ENCODE data around the gene COX6B1. TPM values are rescaled to one million over a fixed set of nuclear protein-coding genes. Genes with fewer than 3 reads are reported as not detected.

Gene COX6B1
- total RNA-seq, 6 experiments from 2014 or later = 375 to 463 (median 413) TPM

DNA sequence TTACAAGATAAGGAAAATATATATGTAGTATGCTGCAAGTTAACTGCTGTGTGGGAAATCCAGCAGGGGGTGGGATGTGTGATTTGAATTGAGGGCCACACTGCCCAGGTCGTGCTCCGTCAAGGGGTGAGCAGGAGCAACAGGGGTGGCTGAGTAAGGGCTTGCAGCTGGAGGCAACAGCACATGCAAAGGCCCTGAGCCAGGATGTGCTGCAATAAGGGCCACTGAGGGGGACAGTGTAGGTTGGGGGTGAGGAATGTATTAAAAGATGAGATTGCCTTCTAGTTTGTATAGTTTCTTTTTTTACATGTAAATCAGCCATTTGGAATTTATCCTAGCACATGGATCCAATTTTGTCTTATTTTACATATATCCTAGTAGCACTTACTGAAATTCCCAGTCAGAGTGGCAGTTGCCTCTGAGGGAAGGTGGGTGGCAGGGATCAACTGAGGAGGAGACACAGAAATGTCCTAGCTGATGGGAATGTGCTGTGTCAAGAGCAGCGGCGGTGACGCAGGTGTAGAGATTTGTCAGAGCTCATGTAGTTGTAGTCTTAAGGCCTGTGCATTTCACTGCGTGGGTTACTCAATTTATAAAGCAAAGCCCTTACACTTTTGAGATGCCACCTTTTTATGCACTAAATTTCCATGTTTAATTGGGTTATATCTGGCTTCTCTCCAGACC is 24.7 kb upstream of the COX6B1 start:
- TF ChIP-seq, protein P1, sequence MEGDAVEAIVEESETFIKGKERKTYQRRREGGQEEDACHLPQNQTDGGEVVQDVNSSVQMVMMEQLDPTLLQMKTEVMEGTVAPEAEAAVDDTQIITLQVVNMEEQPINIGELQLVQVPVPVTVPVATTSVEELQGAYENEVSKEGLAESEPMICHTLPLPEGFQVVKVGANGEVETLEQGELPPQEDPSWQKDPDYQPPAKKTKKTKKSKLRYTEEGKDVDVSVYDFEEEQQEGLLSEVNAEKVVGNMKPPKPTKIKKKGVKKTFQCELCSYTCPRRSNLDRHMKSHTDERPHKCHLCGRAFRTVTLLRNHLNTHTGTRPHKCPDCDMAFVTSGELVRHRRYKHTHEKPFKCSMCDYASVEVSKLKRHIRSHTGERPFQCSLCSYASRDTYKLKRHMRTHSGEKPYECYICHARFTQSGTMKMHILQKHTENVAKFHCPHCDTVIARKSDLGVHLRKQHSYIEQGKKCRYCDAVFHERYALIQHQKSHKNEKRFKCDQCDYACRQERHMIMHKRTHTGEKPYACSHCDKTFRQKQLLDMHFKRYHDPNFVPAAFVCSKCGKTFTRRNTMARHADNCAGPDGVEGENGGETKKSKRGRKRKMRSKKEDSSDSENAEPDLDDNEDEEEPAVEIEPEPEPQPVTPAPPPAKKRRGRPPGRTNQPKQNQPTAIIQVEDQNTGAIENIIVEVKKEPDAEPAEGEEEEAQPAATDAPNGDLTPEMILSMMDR (IDR thresholded peaks at IDR 0.05) = no peak
- H3K36me3 Mint-ChIP-seq (ENCODE audit: low read depth) = 0 out of 2 replicates have a peak, but pooled peaks cover under 1% of the 10 kb centered on the region
- H3K27ac Mint-ChIP-seq = no peak overlapping the region
- DNase-seq = no peak
- H3K4me3 Mint-ChIP-seq = no peak overlapping the region
- no peaks in the 10 kb centered on the region for H3K27me3 Mint-ChIP-seq (ENCODE audit: insufficient read depth)
- H3K4me1 Mint-ChIP-seq (ENCODE audit: low read depth) = peaks cover 5% of the 10 kb centered on the region
- H3K9me3 Mint-ChIP-seq = no peaks in the 10 kb centered on the region

DNA sequence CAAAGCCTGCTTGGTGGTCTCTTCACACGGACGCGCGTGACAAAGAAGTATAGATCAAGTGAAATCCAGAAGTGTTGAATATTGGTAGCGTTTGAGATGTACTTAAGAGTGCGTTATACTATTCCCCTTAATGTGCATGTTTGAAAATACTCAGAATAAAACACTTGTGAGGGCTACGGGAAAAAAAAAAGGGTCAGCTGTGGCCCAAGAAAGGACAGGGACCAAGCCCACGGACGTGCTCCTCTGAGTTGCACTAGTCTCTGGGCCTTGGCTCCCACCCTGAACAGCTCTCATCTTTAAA is 19.9 kb upstream of the COX6B1 start:
- Mint-ChIP-seq H3K27me3 (ENCODE audit: insufficient read depth) (peaks cover 6% of the 10 kb centered on the region; the same call in 1 of the 2 replicates), H3K4me1 (ENCODE audit: low read depth) (peaks cover 12% of the 10 kb centered on the region), H3K9me3 (no peaks in the 10 kb centered on the region), H3K4me3 (peak overlapping the region; percentile 99), H3K36me3 (ENCODE audit: low read depth) (peaks cover 33% of the 10 kb centered on the region), H3K27ac (peak overlapping the region; percentile 99)
- TF ChIP-seq, protein P1 (IDR thresholded peaks at IDR 0.05) = no peak
- DNase-seq = no peak

DNA sequence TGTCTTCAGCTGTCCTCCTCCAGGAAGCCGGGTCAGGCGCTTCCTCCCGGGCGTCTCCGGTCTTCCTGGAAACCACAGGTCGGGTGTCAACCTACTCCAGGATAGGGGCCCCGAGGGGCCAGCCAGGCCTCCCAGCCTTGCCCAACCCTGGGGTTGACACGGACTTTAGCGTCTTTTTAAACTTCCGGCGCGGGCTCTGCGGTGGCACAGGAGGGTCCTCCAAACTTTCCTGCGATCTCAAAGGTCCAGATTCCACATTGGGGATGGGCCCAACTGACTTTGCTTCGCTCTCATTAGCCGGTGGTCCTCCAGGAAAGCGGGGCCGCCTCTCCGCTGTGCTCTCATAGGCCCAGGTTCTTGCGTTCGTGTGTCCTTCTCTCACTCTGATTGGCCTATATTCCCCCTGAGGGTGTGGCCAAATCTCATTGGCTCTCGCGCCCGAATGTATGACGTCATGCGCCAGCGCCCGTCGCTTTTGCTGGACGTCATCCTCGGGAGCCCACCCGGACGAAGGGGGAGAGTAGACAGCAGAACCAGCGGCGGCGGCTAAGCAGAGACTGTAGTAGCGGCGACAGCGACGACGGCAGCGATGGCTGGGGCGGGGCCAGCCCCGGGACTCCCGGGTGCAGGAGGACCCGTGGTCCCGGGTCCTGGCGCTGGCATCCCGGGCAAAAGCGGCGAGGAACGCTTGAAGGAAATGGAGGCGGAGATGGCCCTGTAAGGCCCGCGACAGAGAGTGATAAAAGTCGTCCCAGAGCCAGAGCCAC is 19.4 kb upstream of the COX6B1 start, which contains the start of gene RBM42:
RBM42 (plus strand) TSS at position 472 of the 767 bp plus-strand sequence; CDS start at position 590, 118 bp downstream.
- peaks cover 6% of the 10 kb centered on the region; the same call in 1 of the 2 replicates for H3K27me3 Mint-ChIP-seq (ENCODE audit: insufficient read depth)
- H3K36me3 Mint-ChIP-seq (ENCODE audit: low read depth) = peaks cover 35% of the 10 kb centered on the region
- H3K27ac Mint-ChIP-seq = peak within 1 kb of the TSS; percentile 99
- TF ChIP-seq, protein P1 (IDR thresholded peaks at IDR 0.05) = no peak
- H3K4me3 Mint-ChIP-seq = peak within 1 kb of the TSS; percentile 99
- peak; percentile 99 for DNase-seq
- H3K4me1 Mint-ChIP-seq (ENCODE audit: low read depth) = peaks cover 12% of the 10 kb centered on the region
- no peaks in the 10 kb centered on the region for H3K9me3 Mint-ChIP-seq

DNA sequence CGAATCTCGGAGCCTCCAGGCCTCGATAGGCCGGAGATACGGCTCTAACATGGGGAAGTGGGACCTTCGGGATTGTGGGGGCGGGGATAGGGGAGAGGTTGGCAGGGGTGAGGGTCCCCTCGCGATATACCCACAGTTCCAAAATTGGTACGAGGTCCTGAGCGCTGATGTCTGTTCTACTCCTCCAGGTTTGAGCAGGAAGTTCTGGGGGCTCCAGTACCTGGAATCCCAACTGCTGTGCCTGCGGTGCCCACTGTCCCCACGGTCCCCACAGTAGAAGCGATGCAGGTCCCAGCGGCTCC is 18.8 kb upstream of the COX6B1 start:
- Mint-ChIP-seq H3K9me3 (no peaks in the 10 kb centered on the region), H3K36me3 (ENCODE audit: low read depth) (peaks cover 35% of the 10 kb centered on the region), H3K4me1 (ENCODE audit: low read depth) (peaks cover 12% of the 10 kb centered on the region), H3K4me3 (peak overlapping the region; percentile 99), H3K27me3 (ENCODE audit: insufficient read depth) (peaks cover 6% of the 10 kb centered on the region; the same call in 1 of the 2 replicates), H3K27ac (peak overlapping the region; percentile 99)
- DNase-seq = no peak
- TF ChIP-seq, protein P1 (IDR thresholded peaks at IDR 0.05) = no peak

DNA sequence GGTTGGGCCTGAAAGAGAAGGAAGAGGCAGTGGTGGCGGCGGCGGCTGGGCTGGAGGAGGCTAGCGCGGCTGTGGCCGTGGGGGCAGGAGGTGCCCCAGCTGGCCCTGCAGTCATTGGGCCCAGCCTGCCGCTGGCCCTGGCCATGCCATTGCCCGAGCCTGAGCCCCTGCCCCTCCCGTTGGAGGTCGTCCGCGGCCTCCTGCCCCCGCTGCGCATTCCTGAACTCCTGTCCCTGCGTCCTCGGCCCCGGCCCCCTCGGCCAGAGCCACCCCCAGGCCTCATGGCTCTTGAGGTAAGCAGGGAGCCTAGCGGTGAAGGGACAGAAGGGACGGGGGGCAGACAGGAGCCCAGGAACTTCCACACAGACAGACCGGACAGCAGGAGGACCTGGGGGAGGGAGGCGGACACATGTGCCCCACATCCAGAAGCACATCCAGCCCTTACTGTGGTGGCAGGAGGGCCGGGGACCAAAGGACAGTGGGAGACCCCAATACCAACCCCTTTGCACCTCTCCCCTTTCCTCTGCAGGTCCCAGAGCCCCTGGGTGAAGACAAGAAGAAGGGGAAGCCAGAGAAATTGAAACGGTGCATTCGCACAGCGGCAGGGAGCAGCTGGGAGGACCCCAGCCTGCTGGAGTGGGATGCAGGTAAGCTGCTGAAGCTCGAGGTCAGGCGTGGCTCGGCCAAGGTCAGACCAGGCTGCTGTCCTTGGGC is 14.2 kb upstream of the COX6B1 start:
- Mint-ChIP-seq H3K4me1 (ENCODE audit: low read depth) (peaks cover 2% of the 10 kb centered on the region), H3K27ac (no peak overlapping the region), H3K36me3 (ENCODE audit: low read depth) (peaks cover 44% of the 10 kb centered on the region), H3K9me3 (no peaks in the 10 kb centered on the region), H3K4me3 (no peak overlapping the region), H3K27me3 (ENCODE audit: insufficient read depth) (peaks cover 2% of the 10 kb centered on the region; the same call in 1 of the 2 replicates)
- no peak for DNase-seq
- TF ChIP-seq, protein P1 (IDR thresholded peaks at IDR 0.05) = no peak
